ENCODE results near the gene ARHGAP42.

DNA sequence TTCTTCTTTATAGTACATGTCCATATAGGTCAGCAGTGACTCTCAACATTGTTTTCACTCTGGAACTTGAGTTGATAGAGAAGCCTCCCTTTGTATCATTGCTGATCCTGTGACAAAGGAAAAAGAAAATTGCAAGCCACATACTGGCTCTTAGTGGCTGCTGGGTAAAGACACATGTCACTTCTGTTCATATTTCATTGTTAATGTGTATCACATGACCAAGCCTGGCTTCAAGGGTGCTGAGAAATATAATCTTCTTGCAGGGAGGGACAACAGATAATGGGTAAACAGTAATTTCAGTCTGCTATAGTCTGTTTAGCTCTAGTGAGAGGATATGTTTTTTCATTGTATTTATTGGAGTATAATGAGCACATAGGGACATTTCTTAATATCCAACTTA, 269.3 kb downstream of the ARHGAP42 start:
- TF ChIP-seq CTCF (IDR thresholded peaks at IDR 0.05), result no peak
- no peak for TF ChIP-seq POLR2A (IDR thresholded peaks at IDR 0.05)
